ENCODE data around the gene PMEPA1. TPM values are rescaled to one million over a fixed set of nuclear protein-coding genes. Genes with fewer than 3 reads are reported as not detected.

The PMEPA1 gene
- total and polyA plus RNA-seq, 2 experiments from 2014 or later = 8.8 to 10.9 TPM

DNA sequence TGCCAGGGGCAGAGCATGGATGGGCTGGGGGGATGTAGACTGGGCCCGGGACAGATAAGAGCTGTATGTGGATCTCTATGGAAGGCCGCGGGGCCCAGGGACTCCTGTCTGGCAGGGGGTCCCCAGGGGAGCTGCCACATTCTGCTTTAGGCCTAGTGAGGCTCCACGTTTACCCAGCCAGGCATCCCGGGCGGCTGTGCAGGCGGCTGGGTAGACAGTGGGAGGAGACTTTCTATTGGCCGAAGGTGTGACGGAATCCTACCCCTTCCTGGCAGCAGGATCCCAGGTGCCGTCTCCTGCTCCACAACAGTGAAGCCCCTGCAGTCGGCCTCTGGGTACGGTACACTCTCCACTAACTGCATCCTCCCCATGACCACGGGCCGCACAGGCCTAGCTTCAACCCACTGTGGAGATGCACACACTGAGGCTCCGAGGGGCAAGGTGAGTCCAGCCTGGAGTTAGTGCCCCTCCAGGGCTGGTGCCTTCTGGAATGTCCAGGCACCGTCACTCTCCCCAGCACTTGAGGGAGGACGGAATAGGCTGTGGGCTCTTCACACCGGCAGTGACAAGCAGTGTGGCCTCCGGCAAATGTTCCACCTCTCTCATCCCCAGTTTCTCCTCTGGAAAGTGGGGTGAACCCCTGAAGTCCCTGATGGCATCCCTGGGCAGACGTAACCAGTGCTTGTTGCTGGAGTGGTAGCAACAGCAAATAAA, 52.8 kb downstream of the PMEPA1 start:
- no peaks in the 10 kb centered on the region for H3K4me1 ChIP-seq (ENCODE audit: low read depth)
- H3K4me3 ChIP-seq = no peak overlapping the region
- TF ChIP-seq, protein P1, sequence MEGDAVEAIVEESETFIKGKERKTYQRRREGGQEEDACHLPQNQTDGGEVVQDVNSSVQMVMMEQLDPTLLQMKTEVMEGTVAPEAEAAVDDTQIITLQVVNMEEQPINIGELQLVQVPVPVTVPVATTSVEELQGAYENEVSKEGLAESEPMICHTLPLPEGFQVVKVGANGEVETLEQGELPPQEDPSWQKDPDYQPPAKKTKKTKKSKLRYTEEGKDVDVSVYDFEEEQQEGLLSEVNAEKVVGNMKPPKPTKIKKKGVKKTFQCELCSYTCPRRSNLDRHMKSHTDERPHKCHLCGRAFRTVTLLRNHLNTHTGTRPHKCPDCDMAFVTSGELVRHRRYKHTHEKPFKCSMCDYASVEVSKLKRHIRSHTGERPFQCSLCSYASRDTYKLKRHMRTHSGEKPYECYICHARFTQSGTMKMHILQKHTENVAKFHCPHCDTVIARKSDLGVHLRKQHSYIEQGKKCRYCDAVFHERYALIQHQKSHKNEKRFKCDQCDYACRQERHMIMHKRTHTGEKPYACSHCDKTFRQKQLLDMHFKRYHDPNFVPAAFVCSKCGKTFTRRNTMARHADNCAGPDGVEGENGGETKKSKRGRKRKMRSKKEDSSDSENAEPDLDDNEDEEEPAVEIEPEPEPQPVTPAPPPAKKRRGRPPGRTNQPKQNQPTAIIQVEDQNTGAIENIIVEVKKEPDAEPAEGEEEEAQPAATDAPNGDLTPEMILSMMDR (IDR thresholded peaks at IDR 0.05; ENCODE audit: low read depth, low read length) = no peak
- no peaks in the 10 kb centered on the region for H3K9me3 ChIP-seq (ENCODE audit: low read depth)
- H3K27ac ChIP-seq = no peak overlapping the region
- no peaks in the 10 kb centered on the region for H3K27me3 ChIP-seq
- no peak for DNase-seq (ENCODE audit: low read depth in 1 of 2, low spot score in 1 of 2)
- H3K36me3 ChIP-seq = no peaks in the 10 kb centered on the region

DNA sequence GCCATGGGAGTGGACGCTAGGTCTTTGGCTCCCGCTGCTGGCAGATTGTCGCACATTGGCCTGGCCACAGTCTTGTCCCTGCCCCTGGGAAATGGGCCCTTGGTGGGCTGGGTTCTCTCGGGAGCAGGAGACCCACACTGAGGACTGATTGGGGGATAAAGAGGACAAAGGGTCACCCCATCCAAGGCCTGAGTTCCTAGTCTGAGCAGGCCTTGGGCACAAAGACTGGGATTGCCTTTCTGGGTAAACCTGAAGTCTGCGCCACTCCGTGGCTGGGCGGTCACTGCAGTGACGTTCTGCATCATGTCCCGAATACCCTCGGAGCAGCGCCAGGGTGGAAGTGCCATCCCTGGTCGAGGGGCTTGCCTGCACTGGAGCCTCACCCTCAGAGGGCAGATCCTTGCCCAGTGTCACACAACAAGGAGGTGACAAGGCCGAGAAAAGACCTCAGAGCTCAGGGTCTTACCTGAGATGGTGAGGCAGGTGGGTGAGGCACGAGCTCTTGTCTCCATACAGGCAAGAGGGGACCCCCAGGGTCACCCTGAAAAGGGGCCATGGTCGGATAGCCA, 53.5 kb downstream of the PMEPA1 start:
- no peaks in the 10 kb centered on the region for H3K4me1 ChIP-seq (ENCODE audit: low read depth)
- H3K9me3 ChIP-seq (ENCODE audit: low read depth) = no peaks in the 10 kb centered on the region
- H3K27me3 ChIP-seq = no peaks in the 10 kb centered on the region
- TF ChIP-seq, protein P1 (IDR thresholded peaks at IDR 0.05; ENCODE audit: low read depth, low read length) = no peak
- DNase-seq (ENCODE audit: low read depth in 1 of 2, low spot score in 1 of 2) = no peak
- no peak overlapping the region for H3K27ac ChIP-seq
- H3K36me3 ChIP-seq = no peaks in the 10 kb centered on the region
- H3K4me3 ChIP-seq = no peak overlapping the region

DNA sequence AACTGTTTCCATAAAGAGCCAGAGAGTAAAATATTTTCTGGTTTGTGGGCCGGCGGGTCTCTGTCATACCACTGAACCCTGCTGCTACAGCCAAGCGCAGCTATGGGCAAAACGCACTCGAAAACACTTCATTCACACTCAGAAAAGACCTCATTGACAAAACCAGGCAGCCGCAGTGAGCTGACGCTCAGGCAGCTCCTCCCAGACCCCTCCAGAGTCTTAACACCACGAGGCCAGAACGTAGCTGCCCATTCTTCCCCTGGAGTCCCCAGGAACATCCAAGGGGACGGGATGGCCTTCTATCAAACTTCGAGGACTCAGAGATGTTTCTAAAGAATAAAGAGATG, 54.0 kb downstream of the PMEPA1 start:
- DNase-seq (ENCODE audit: low read depth in 1 of 2, low spot score in 1 of 2) = no peak
- H3K4me1 ChIP-seq (ENCODE audit: low read depth) = no peaks in the 10 kb centered on the region
- no peaks in the 10 kb centered on the region for H3K9me3 ChIP-seq (ENCODE audit: low read depth)
- no peak overlapping the region for H3K4me3 ChIP-seq
- TF ChIP-seq, protein P1 (IDR thresholded peaks at IDR 0.05; ENCODE audit: low read depth, low read length) = no peak
- H3K27me3 ChIP-seq = no peaks in the 10 kb centered on the region
- H3K27ac ChIP-seq = no peak overlapping the region
- no peaks in the 10 kb centered on the region for H3K36me3 ChIP-seq

DNA sequence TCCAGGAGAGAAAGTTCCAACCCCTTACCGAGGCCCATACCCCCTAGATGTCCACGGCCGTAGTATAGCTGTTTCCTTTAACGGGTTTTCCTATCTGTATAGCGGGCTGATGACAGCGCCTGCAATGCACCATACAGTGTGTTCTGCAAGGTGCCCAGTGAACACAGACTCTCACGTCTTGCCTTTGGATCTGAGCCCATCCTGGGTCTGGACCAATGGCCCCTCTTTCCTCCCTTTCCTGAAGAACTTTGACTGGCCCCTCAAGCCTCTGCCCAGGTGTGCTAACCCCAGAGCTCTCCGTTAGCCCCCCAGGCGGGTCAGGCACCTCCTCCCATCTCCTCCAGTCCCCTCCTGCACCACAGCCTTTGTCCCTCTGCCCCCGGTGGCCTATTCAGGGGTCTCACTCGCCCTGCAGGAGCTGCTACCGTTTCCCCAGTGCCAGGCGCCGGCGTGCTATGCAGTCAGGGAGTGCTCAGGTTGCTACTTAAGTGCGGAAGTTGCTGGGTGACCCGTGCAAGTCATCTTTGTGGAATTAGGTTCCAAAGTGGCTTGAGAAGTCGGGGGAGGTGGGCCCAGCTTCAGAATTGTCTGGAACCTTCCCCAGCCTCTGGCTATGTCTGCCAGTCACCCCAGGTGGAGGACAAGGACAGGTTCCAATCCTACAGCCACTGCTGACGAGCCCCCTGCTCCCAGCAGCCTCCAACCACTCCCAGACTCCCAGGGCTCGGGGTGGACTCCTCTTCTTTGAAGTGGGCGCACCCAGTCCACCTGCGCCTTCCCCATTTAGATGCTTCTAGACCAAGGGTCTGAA, 54.6 kb downstream of the PMEPA1 start:
- Histone ChIP-seq H3K27ac (no peak overlapping the region), H3K36me3 (no peaks in the 10 kb centered on the region), H3K4me3 (no peak overlapping the region)

DNA sequence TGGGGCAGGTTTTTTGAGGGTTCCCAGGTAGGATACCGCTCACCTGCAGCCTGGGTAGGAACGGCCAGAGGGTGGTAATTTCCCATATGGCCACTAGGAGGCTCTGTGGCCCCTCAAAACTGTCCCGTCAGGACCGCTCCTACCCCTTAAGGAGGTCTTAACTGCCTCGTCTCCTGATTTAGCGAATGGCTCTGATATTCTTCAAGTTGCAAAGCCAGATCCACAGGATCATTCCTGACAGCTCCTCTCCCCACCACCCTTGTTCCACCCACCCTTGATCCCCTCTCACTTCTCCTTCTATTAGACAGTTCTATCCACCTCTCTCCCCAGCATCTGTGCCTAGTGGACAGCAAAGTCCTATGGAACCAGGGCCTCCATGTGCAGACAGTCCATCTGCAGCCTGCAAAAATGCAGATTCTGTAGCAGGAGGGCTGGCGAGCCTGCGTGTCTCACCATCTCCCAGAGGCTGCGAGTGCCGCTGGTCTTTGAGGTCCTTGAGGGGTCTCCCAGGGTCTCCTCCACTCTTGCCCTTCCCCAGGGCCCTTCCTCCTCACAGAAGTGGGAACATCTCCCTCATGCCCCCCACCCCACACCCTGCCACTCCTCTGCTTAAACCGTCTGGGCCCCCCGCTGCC, 55.3 kb downstream of the PMEPA1 start:
- no peak overlapping the region for H3K4me3 ChIP-seq
- H3K27ac ChIP-seq = no peak overlapping the region
- no peaks in the 10 kb centered on the region for H3K4me1 ChIP-seq (ENCODE audit: low read depth)
- H3K36me3 ChIP-seq = no peaks in the 10 kb centered on the region
- TF ChIP-seq, protein P1 (IDR thresholded peaks at IDR 0.05; ENCODE audit: low read depth, low read length) = peak; percentile 92
- H3K27me3 ChIP-seq = no peaks in the 10 kb centered on the region
- no peaks in the 10 kb centered on the region for H3K9me3 ChIP-seq (ENCODE audit: low read depth)
- DNase-seq (ENCODE audit: low read depth in 1 of 2, low spot score in 1 of 2) = peak; percentile 71 to 73

More for the DNA sequence above, 54.6 kb downstream of the PMEPA1 start:
- Histone ChIP-seq H3K4me1 (ENCODE audit: low read depth) (no peaks in the 10 kb centered on the region), H3K27me3 (no peaks in the 10 kb centered on the region), H3K9me3 (ENCODE audit: low read depth) (no peaks in the 10 kb centered on the region)
- no peak for DNase-seq (ENCODE audit: low read depth in 1 of 2, low spot score in 1 of 2)
- TF ChIP-seq, protein P1 (IDR thresholded peaks at IDR 0.05; ENCODE audit: low read depth, low read length) = no peak
